ENCODE measurements around the gene TNK2. TPM values are rescaled to one million over a fixed set of nuclear protein-coding genes. Genes with fewer than 3 reads are reported as not detected.

TNK2 gene
- total and polyA plus RNA-seq, 2 of the 8 experiments (the other 6 are each of a cell fraction or from before 2014, with no cell fraction given), result 10.4 to 33.9 TPM

DNA sequence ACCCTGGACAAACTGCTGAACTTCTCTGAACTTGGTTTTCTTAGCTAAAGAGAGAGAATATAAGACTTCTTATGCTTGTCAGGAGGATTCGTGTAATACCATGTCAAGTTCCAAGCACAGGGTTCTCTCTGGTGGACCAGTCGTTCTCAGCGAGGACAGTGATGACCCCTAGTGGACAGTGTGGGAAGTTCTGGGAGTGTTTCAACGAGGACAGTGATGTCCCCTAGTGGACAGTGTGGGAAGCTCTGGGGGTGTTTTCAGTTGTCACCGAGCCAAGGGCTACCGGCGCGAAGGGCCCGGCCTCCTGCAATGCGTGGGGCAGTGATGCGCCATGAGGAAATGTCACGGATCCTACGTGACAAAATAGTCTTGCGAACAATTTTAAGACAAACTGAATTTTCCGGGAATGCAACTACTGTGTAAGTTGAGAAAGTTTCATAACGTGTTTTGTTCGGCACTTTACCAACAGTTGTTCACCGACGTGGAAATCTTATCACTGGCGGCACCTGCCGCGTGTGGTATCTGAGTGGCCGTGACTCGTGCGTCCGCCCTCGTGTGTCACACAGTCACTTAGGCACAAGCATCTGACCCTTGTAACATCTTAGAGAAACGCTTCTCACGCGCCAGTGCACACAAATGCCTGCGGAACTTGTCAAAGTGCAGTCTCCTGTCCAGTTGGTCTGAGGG lies 57.4 kb downstream of the TNK2 start:
- no peak overlapping the region for H4K5ac ChIP-seq (ENCODE audit: insufficient read length, low read depth, low read length)
- no peaks in the 10 kb centered on the region for H3K79me1 ChIP-seq (ENCODE audit: low read depth, low read length)
- no peak overlapping the region for H2BK120ac ChIP-seq (replicated peaks; ENCODE audit: low read depth, low read length)
- H3K27ac ChIP-seq (ENCODE audit: low read depth, low read length), result no peak overlapping the region
- H2AFZ ChIP-seq (ENCODE audit: low read length), result 0 out of 2 replicates have a peak overlapping the region, but pooled peaks have one; percentile 70
- no peaks in the 10 kb centered on the region for H3K23me2 ChIP-seq (ENCODE audit: low read depth, low read length)
- no peaks in the 10 kb centered on the region for H3K36me3 ChIP-seq (ENCODE audit: control insufficient read depth in 2 of 4, insufficient read depth in 4 of 4, low read length in 3 of 4)
- no peak overlapping the region for H3K4ac ChIP-seq (replicated peaks; ENCODE audit: insufficient read length, low read depth, low read length)
- H3K18ac ChIP-seq (ENCODE audit: extremely low read depth, low read length), result no peak overlapping the region
- H3K14ac ChIP-seq (ENCODE audit: insufficient read length), result no peak overlapping the region
- peak; percentile 89 for FAIRE-seq
- H3K4me3 ChIP-seq (ENCODE audit: extremely low read depth in 1 of 4, insufficient read depth in 2 of 4, low read depth in 3 of 4, low read length in 4 of 4), result no peak overlapping the region
- H3K9ac ChIP-seq (replicated peaks in 1 of 4; ENCODE audit: extremely low read depth in 1 of 4, low read depth in 3 of 4, low read length in 3 of 4), result no peak overlapping the region
- no peak overlapping the region for H2BK5ac ChIP-seq (ENCODE audit: low read depth, low read length)
- H3K4me2 ChIP-seq (ENCODE audit: insufficient read depth in 1 of 2, low read depth in 2 of 2, low read length in 2 of 2), result no peak overlapping the region
- H3K79me2 ChIP-seq (ENCODE audit: control insufficient read depth in 1 of 2, insufficient read depth in 2 of 2, low read length in 2 of 2), result no peaks in the 10 kb centered on the region
- no peak overlapping the region for H2AK5ac ChIP-seq (ENCODE audit: low read depth, low read length)
- POLR2A ChIA-PET (ENCODE audit: partially characterized antibody), result interaction anchor here (1.0 to 1.1 kb wide), 2 partner anchors 44 to 82 kb away, joined by 3 read pairs; no protein-coding TSS in a partner anchor
- H4K91ac ChIP-seq (replicated peaks; ENCODE audit: insufficient read length, low read length), result no peak overlapping the region
- H3K4me1 ChIP-seq (replicated peaks in 1 of 4; ENCODE audit: control insufficient read depth in 3 of 4, insufficient read depth in 4 of 4, low read length in 3 of 4), result no peaks in the 10 kb centered on the region; a peak in 1 of 7 replicates
- no peak overlapping the region for H3K56ac ChIP-seq (replicated peaks; ENCODE audit: insufficient read length, low read depth, low read length)
- DNase-seq (ENCODE audit: low read depth in 1 of 2, low spot score in 2 of 2), result peak; percentile 70 to 92
- H3K23ac ChIP-seq (ENCODE audit: insufficient read length), result no peak overlapping the region
- no peak overlapping the region for H4K8ac ChIP-seq (ENCODE audit: extremely low read depth, insufficient read depth, low read length)
- no peak overlapping the region; the same call in 1 of the 2 replicates for H2BK15ac ChIP-seq (ENCODE audit: low read length)
- CTCF ChIA-PET (ENCODE audit: partially characterized antibody), result interaction anchor here (0.6 to 16.5 kb wide), 54 partner anchors 8 to 875 kb away, joined by 3 to 499 read pairs (median 7); partner anchors contain the start of genes APOD, MUC4 and XXYLT1
- H3K27me3 ChIP-seq (replicated peaks in 1 of 4; ENCODE audit: control insufficient read depth in 3 of 4, extremely low read depth in 1 of 4, insufficient read depth in 3 of 4, low read length in 3 of 4), result no peaks in the 10 kb centered on the region
- H2BK20ac ChIP-seq (ENCODE audit: low read length), result no peak overlapping the region
- no peak overlapping the region for H2BK12ac ChIP-seq (ENCODE audit: low read depth, low read length)
- H3K9me3 ChIP-seq (ENCODE audit: insufficient read depth in 2 of 2, low read depth in 1 of 2, low read length in 1 of 2), result no peaks in the 10 kb centered on the region
- no peaks in the 10 kb centered on the region for H4K20me1 ChIP-seq (replicated peaks in 1 of 2; ENCODE audit: control insufficient read depth in 1 of 2, insufficient read depth in 2 of 2, low read length in 2 of 2)
- WGBS, 2 experiments (ENCODE audit: extremely low coverage in 1 of 2, insufficient coverage in 1 of 2, insufficient read length in 1 of 2, insufficient replicate concordance in 2 of 2, low coverage in 1 of 2, low lambda C conversion rate in 2 of 2, missing lambda C conversion rate in 1 of 2), result 55% methylated on average over 31 of the region's 31 CpGs; no CpG with 5 or more reads in 1 of the 2 experiments
- no peak for TF ChIP-seq KDM5A (IDR thresholded peaks at IDR 0.05; ENCODE audit: low read length)
- TF ChIP-seq TAF1 (IDR thresholded peaks at IDR 0.05; ENCODE audit: low read depth, low read length), result no peak
- TF ChIP-seq, protein P1, sequence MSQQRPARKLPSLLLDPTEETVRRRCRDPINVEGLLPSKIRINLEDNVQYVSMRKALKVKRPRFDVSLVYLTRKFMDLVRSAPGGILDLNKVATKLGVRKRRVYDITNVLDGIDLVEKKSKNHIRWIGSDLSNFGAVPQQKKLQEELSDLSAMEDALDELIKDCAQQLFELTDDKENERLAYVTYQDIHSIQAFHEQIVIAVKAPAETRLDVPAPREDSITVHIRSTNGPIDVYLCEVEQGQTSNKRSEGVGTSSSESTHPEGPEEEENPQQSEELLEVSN (IDR thresholded peaks at IDR 0.05), result no peak
- TF ChIP-seq, protein P2, sequence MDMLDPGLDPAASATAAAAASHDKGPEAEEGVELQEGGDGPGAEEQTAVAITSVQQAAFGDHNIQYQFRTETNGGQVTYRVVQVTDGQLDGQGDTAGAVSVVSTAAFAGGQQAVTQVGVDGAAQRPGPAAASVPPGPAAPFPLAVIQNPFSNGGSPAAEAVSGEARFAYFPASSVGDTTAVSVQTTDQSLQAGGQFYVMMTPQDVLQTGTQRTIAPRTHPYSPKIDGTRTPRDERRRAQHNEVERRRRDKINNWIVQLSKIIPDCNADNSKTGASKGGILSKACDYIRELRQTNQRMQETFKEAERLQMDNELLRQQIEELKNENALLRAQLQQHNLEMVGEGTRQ (IDR thresholded peaks at IDR 0.05; ENCODE audit: low read length), result no peak
- TF ChIP-seq JUN (IDR thresholded peaks at IDR 0.05; ENCODE audit: low read depth, low read length), result no peak
- TF ChIP-seq CHD2 (IDR thresholded peaks at IDR 0.05; ENCODE audit: low read length), result no peak
- no peak for TF ChIP-seq KDM4A (IDR thresholded peaks at IDR 0.05; ENCODE audit: low read depth, low read length, severe bottlenecking)
- no peak; the same call in 1 of the 2 replicates for TF ChIP-seq JUND (IDR thresholded peaks at IDR 0.05; ENCODE audit: low read length)
- TF ChIP-seq MAFK (IDR thresholded peaks at IDR 0.05; ENCODE audit: low read depth, low read length), result no peak
- TF ChIP-seq EZH2 (IDR thresholded peaks at IDR 0.05; ENCODE audit: low read depth, low read length, severe bottlenecking), result no peak
- TF ChIP-seq FOSL1 (IDR thresholded peaks at IDR 0.05; ENCODE audit: insufficient read depth, low read depth, low read length), result no peak
